Mammary epithelial cell (primary cell): ENCODE measurements around the gene SELENOS.

ENCODE experiments used
- EZH2 ChIP-seq: IDR thresholded peaks from 2 replicates; pipeline ENCODE4 v1.6.1; 2012; ENCODE audit warnings: low read length, inconsistent platforms, borderline replicate concordance
- TF ChIP-seq, protein P1 (sequence below), 2 donors: IDR thresholded peaks in 1 of 2; conservative IDR thresholded peaks in 1 of 2; 2 replicates each; pipeline ENCODE4 v1.5.1; 2011 to 2012; ENCODE audit warnings: inconsistent platforms in 2 of 2, low read length in 2 of 2, mild to moderate bottlenecking in 2 of 2, control low read depth in 1 of 2, low read depth in 1 of 2; ENCODE audit not compliant: insufficient read depth in 1 of 2; ENCODE audit errors: extremely low read depth in 1 of 2

DNA sequence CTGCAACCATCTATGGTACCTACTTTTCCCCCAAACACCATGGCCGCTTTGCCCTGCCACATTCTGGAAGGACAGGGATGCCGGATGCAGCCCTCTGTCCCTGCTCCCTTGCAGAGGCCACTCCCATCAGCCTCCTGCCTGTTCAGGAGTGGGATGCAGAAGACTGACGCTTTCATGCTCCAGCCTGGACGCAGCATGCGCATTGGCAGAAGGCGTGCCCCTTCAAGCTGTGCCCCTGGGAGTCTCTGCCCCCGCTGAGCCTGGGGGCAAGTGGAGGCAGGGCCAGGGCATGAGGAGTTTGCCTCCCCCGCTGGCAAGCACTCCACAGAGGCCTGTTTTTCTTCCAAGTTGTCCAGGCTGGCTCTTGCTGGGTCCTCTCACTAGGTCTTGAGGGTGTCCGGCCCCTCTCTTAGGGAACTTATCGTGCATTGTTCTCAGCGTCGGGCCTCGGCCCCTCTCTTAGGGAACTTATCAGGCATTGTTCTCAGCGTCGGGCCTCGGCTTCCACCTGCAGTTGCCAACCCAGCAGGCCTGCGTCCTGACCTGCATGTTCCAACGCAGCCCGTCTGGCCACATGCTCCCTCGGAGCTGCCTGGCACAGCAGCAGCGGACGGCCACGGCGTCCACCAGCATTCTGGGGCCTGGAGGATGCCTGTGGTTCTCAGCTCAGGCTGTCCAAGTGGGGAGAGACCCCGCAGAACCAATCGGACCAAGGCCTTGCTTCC, 32.3 kb upstream of the SELENOS start:
- TF ChIP-seq, protein P1, sequence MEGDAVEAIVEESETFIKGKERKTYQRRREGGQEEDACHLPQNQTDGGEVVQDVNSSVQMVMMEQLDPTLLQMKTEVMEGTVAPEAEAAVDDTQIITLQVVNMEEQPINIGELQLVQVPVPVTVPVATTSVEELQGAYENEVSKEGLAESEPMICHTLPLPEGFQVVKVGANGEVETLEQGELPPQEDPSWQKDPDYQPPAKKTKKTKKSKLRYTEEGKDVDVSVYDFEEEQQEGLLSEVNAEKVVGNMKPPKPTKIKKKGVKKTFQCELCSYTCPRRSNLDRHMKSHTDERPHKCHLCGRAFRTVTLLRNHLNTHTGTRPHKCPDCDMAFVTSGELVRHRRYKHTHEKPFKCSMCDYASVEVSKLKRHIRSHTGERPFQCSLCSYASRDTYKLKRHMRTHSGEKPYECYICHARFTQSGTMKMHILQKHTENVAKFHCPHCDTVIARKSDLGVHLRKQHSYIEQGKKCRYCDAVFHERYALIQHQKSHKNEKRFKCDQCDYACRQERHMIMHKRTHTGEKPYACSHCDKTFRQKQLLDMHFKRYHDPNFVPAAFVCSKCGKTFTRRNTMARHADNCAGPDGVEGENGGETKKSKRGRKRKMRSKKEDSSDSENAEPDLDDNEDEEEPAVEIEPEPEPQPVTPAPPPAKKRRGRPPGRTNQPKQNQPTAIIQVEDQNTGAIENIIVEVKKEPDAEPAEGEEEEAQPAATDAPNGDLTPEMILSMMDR (conservative IDR thresholded peaks at IDR 0.05 in 1 of 2, IDR thresholded peaks at IDR 0.05 in 1 of 2; ENCODE audit: extremely low read depth in 1 of 2, insufficient read depth in 1 of 2, low read depth in 1 of 2, low read length in 2 of 2): no peak
- no peak for TF ChIP-seq EZH2
